ENCODE results near the gene SUMF1. TPM values are rescaled to one million over a fixed set of nuclear protein-coding genes. Genes with fewer than 3 reads are reported as not detected.

Gene SUMF1
- total and polyA plus RNA-seq, 2 of the 13 experiments (the other 11 are each of a cell fraction or from before 2014, with no cell fraction given) = 18.5 to 28.9 TPM

DNA sequence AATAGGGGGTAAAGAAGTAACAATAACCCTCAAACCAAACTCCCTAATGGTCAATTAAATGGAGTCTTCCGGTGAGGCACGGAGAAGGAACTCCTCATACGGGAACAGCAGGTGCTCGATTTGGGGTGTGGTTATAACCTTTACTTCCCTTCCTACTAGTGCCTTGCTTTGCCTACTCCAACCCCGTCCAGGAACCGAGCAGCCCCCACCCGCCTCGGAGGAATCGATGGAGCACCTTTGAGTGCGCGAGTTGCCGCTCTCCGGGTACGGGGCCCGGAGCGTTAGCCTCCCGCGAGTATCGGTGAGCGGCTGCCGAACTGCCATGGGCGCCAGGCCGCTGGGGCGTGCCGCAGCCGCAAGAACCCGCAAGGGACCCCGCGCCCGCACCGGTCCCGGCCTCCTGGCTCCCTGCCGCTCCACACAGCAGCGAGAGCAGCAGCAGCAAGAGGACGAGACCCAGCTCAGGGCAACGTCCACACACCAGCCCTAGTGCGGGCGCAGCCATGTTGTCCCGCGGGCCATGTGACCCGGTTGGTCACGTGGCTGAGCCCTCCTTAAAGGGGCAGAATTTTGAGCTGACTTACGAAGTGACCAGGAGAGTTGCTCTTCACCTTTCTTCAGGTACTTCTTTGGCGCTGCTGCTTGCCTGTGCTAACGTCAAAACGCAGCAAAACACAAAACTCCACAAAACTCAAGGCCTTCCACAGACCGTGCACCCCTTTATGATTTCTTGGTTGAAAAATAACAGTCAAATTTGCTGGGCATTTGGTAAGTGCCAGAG, at the start of gene SUMF1 (continued):
- peak; percentile 30; the same call in 1 of the 2 replicates for TF ChIP-seq SOX13 (IDR thresholded peaks at IDR 0.05)
- peak in 1 of 2 experiments; percentile 29; a peak in 1 of 4 replicates for TF ChIP-seq SOX13 (CRISPR knock-in tag; conservative IDR thresholded peaks at IDR 0.05 in 1 of 2, IDR thresholded peaks at IDR 0.05 in 1 of 2)
- no peak; the same call in 1 of the 2 replicates for TF ChIP-seq HES4 (CRISPR knock-in tag; IDR thresholded peaks at IDR 0.05; ENCODE audit: borderline replicate concordance)
- TF ChIP-seq TOE1 (CRISPR knock-in tag; IDR thresholded peaks at IDR 0.05) = peak; percentile 42; the same call in 1 of the 2 replicates
- TF ChIP-seq TCF7L2 (IDR thresholded peaks at IDR 0.05; ENCODE audit: low read depth, low read length) = no peak
- TF ChIP-seq, protein P1, sequence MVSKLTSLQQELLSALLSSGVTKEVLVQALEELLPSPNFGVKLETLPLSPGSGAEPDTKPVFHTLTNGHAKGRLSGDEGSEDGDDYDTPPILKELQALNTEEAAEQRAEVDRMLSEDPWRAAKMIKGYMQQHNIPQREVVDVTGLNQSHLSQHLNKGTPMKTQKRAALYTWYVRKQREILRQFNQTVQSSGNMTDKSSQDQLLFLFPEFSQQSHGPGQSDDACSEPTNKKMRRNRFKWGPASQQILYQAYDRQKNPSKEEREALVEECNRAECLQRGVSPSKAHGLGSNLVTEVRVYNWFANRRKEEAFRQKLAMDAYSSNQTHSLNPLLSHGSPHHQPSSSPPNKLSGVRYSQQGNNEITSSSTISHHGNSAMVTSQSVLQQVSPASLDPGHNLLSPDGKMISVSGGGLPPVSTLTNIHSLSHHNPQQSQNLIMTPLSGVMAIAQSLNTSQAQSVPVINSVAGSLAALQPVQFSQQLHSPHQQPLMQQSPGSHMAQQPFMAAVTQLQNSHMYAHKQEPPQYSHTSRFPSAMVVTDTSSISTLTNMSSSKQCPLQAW (CRISPR knock-in tag; IDR thresholded peaks at IDR 0.05) = peak; percentile 51; the same call in 1 of the 2 replicates
- TF ChIP-seq ZFP36L2 (CRISPR knock-in tag; IDR thresholded peaks at IDR 0.05) = no peak
- TF ChIP-seq ZBTB7A (CRISPR knock-in tag; IDR thresholded peaks at IDR 0.05) = no peak
- no peak for TF ChIP-seq CCDC6 (CRISPR knock-in tag; IDR thresholded peaks at IDR 0.05)
- TF ChIP-seq, protein P2, sequence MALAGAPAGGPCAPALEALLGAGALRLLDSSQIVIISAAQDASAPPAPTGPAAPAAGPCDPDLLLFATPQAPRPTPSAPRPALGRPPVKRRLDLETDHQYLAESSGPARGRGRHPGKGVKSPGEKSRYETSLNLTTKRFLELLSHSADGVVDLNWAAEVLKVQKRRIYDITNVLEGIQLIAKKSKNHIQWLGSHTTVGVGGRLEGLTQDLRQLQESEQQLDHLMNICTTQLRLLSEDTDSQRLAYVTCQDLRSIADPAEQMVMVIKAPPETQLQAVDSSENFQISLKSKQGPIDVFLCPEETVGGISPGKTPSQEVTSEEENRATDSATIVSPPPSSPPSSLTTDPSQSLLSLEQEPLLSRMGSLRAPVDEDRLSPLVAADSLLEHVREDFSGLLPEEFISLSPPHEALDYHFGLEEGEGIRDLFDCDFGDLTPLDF (CRISPR knock-in tag; IDR thresholded peaks at IDR 0.05) = peak; percentile 22; the same call in 1 of the 2 replicates
- TF ChIP-seq YEATS4 (CRISPR knock-in tag; IDR thresholded peaks at IDR 0.05; ENCODE audit: borderline replicate concordance) = peak; percentile 94
- TF ChIP-seq NR2F6 (IDR thresholded peaks at IDR 0.05) = no peak
- TF ChIP-seq NR2F6 (CRISPR knock-in tag; IDR thresholded peaks at IDR 0.05) = no peak
- peak; percentile 96 for TF ChIP-seq GTF3A (CRISPR knock-in tag; conservative IDR thresholded peaks at IDR 0.05)
- no peak for TF ChIP-seq ATAD3A (CRISPR knock-in tag; IDR thresholded peaks at IDR 0.05)
- TF ChIP-seq TRIM24 (CRISPR knock-in tag; IDR thresholded peaks at IDR 0.05) = no peak
- no peak for TF ChIP-seq SSRP1 (CRISPR knock-in tag; IDR thresholded peaks at IDR 0.05)
- TF ChIP-seq HNF4G (IDR thresholded peaks at IDR 0.05; ENCODE audit: borderline replicate concordance, low read depth, low read length) = peak; percentile 66; the same call in 1 of the 2 replicates
- no peak for TF ChIP-seq HNF4G (CRISPR knock-in tag; IDR thresholded peaks at IDR 0.05; ENCODE audit: borderline replicate concordance, low read depth)
- peak; percentile 56; the same call in 1 of the 2 replicates for TF ChIP-seq TSC22D2 (CRISPR knock-in tag; IDR thresholded peaks at IDR 0.05; ENCODE audit: borderline replicate concordance)
- peak; percentile 88 for TF ChIP-seq GABPB1 (CRISPR knock-in tag; IDR thresholded peaks at IDR 0.05)
- TF ChIP-seq ZNF10 (CRISPR knock-in tag; IDR thresholded peaks at IDR 0.05; ENCODE audit: borderline replicate concordance, low read depth) = no peak
- TF ChIP-seq ZNF589 (CRISPR knock-in tag; conservative IDR thresholded peaks at IDR 0.05) = no peak; the same call in 1 of the 2 replicates
- no peak for TF ChIP-seq ZNF720 (CRISPR knock-in tag; IDR thresholded peaks at IDR 0.05)
- peak; percentile 95 for TF ChIP-seq ZNF775 (CRISPR knock-in tag; IDR thresholded peaks at IDR 0.05; ENCODE audit: borderline replicate concordance)
- no peak; the same call in 1 of the 2 replicates for TF ChIP-seq REL (CRISPR knock-in tag; conservative IDR thresholded peaks at IDR 0.05)
- TF ChIP-seq ZNF703 (CRISPR knock-in tag; IDR thresholded peaks at IDR 0.05; ENCODE audit: borderline replicate concordance) = no peak
- TF ChIP-seq ZNF329 (CRISPR knock-in tag; IDR thresholded peaks at IDR 0.05; ENCODE audit: low read depth) = peak; percentile 51; the same call in 1 of the 2 replicates
- peak; percentile 97 for TF ChIP-seq MYC (CRISPR knock-in tag; IDR thresholded peaks at IDR 0.05; ENCODE audit: borderline replicate concordance)
- no peak for TF ChIP-seq SNRNP70 (IDR thresholded peaks at IDR 0.05; ENCODE audit: low read depth, low read length)
